ENCODE data around the gene CLSTN2. TPM values are rescaled to one million over a fixed set of nuclear protein-coding genes. Genes with fewer than 3 reads are reported as not detected.

Gene CLSTN2
- total and polyA plus RNA-seq, 9 donors, result 28.9 to 263 (median 134) TPM

DNA sequence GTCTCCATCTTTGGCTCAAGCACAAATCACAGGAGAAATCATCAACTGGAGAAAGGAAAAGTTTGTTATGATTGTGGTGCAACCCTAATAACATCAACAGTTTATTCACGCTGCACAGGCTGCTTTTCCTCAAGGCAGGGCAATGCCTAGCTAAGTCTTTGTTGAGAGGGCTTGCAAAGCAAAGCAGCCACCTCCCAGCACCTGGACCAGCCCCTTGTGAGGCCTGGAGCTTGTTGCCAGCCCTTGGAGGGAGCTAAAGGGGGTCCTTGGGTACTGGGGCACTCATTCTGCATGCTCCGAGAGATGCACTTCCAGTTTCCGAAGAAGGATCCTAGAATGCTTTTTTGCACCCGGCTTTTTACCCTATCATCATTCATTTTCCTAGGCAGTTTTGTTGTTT is 288.2 kb downstream of the CLSTN2 start:
- Histone ChIP-seq H3K27me3 (no peaks in the 10 kb centered on the region), H3K9me3 (peaks cover 0 to 8% of the 10 kb centered on the region in 2 donors), H3K36me3 (no peaks in the 10 kb centered on the region), H3K4me1 (ENCODE audit: insufficient read depth) (no peaks in the 10 kb centered on the region), H3K27ac (no peak overlapping the region), H3K4me3 (no peak overlapping the region)
- DNase-seq, result no peak
- no peak for TF ChIP-seq EP300 (IDR thresholded peaks at IDR 0.05)
- TF ChIP-seq, protein P1, sequence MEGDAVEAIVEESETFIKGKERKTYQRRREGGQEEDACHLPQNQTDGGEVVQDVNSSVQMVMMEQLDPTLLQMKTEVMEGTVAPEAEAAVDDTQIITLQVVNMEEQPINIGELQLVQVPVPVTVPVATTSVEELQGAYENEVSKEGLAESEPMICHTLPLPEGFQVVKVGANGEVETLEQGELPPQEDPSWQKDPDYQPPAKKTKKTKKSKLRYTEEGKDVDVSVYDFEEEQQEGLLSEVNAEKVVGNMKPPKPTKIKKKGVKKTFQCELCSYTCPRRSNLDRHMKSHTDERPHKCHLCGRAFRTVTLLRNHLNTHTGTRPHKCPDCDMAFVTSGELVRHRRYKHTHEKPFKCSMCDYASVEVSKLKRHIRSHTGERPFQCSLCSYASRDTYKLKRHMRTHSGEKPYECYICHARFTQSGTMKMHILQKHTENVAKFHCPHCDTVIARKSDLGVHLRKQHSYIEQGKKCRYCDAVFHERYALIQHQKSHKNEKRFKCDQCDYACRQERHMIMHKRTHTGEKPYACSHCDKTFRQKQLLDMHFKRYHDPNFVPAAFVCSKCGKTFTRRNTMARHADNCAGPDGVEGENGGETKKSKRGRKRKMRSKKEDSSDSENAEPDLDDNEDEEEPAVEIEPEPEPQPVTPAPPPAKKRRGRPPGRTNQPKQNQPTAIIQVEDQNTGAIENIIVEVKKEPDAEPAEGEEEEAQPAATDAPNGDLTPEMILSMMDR (IDR thresholded peaks at IDR 0.05), result no peak
- no peak for TF ChIP-seq POLR2A (IDR thresholded peaks at IDR 0.05)
- intact Hi-C loops (cut with DNase I), result no loop called here
- WGBS, 3 donors, result 88 to 94% (median 89%) methylated on average over 4 of the region's 4 CpGs

DNA sequence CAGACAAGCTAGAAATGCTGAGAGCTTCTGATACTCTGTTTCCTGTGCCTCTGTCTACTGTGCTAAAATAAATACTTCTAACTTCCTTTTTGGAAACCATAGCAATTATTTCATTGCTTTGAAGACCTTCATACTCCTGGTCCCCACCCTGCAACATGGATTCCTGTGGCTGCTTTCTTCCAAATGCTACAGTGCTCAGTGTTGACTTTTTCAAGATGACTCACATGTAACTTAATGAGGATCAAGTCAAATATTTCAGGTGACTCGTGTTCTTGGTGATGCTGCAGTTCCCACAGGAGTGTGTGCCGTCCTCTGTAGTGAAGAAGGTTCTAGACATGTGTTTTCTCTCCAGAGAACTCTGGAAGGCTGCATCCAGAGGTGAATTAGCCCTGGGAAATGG is 288.6 kb downstream of the CLSTN2 start:
- Histone ChIP-seq H3K4me1 (ENCODE audit: insufficient read depth) (no peaks in the 10 kb centered on the region), H3K27ac (no peak overlapping the region), H3K27me3 (no peaks in the 10 kb centered on the region), H3K9me3 (peaks cover 0 to 12% of the 10 kb centered on the region in 2 donors), H3K4me3 (no peak overlapping the region), H3K36me3 (no peaks in the 10 kb centered on the region)
- intact Hi-C loops (cut with DNase I), result no loop called here
- WGBS, 3 donors, result 68 to 75% (median 70%) methylated on average over 2 of the region's 2 CpGs
- DNase-seq, result no peak
- TF ChIP-seq POLR2A (IDR thresholded peaks at IDR 0.05) (no peak), EP300 (IDR thresholded peaks at IDR 0.05) (no peak)
- TF ChIP-seq, protein P1 (IDR thresholded peaks at IDR 0.05), result no peak

DNA sequence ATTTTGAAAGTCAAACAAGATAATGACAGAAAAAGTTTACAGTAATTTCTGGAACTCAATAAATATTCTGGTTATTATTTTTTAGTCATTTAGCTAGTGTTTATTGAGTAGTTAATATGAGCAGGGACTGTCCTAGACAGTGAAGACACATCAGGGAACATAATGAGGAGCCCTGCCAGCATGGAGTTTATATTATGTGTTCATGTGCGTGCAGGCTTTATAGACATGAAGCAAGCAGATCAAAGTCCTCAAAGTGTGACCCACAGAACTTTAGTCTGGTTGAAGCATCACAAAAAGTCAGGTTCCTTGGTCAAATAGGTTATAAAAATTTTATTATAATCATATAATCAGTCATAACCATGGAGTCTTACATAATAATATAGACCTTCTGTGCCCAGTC is 289.3 kb downstream of the CLSTN2 start:
- no peaks in the 10 kb centered on the region for H3K27me3 ChIP-seq
- H3K9me3 ChIP-seq, result peaks cover 0 to 12% of the 10 kb centered on the region in 2 donors
- no peaks in the 10 kb centered on the region for H3K36me3 ChIP-seq
- H3K27ac ChIP-seq, result no peak overlapping the region
- intact Hi-C loops (cut with DNase I), result no loop called here
- no peak overlapping the region for H3K4me3 ChIP-seq
- TF ChIP-seq EP300 (IDR thresholded peaks at IDR 0.05), result no peak
- TF ChIP-seq, protein P1 (IDR thresholded peaks at IDR 0.05), result no peak
- no peak for DNase-seq
- 85 to 94% (median 92%) methylated on average over 1 of the region's 1 CpG for WGBS, 3 donors
- no peaks in the 10 kb centered on the region for H3K4me1 ChIP-seq (ENCODE audit: insufficient read depth)

DNA sequence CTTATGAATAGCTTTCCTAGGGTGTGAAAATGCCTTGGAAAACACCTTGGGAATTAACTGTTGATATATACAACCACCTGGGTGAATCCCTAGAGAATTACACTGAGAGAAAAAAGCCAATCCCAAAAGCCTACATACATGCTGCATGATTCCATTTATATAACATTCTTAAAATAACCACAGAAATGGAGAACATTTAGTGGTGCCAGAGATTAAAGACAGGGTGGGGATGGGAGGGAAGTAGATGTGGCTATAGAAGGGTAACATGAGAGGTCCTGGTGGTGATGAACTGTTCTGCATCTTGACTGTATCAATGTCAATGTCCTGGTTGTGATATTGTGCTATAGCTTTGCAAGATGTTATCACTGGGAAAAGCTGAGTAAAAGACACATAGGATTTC is 291.0 kb downstream of the CLSTN2 start:
- Histone ChIP-seq H3K9me3 (peaks cover 0 to 12% of the 10 kb centered on the region in 2 donors), H3K27ac (no peak overlapping the region), H3K4me1 (ENCODE audit: insufficient read depth) (no peaks in the 10 kb centered on the region), H3K27me3 (no peaks in the 10 kb centered on the region), H3K4me3 (no peak overlapping the region), H3K36me3 (no peaks in the 10 kb centered on the region)
- TF ChIP-seq, protein P1 (IDR thresholded peaks at IDR 0.05), result no peak
- no peak for TF ChIP-seq POLR2A (IDR thresholded peaks at IDR 0.05)
- no peak for TF ChIP-seq EP300 (IDR thresholded peaks at IDR 0.05)
- no peak for DNase-seq
- intact Hi-C loops (cut with DNase I), result no loop called here

DNA sequence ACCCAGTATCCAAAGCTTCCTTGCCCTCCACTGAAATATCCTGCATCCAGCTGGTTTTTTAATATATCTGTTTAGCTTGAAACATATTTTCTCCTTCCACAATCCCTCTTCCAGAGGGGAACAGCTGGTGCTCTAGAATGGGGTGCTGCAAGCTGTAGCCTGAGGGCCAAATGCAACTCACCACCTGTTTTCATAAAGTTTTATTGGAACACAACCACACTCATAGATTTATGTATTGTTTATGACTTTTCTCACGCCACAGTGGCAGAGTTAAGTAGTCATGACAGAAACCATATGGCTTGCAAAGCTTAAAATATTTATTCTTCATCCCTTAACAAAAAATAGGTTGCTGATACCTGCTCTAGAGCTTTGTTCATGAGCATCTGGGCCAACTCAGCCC is 298.7 kb downstream of the CLSTN2 start:
- Histone ChIP-seq H3K27me3 (no peaks in the 10 kb centered on the region), H3K4me3 (no peak overlapping the region), H3K36me3 (no peaks in the 10 kb centered on the region), H3K9me3 (no peaks in the 10 kb centered on the region), H3K27ac (no peak overlapping the region), H3K4me1 (ENCODE audit: insufficient read depth) (peaks cover 7% of the 10 kb centered on the region)
- TF ChIP-seq, protein P1 (IDR thresholded peaks at IDR 0.05), result no peak
- TF ChIP-seq POLR2A (IDR thresholded peaks at IDR 0.05) (no peak), EP300 (IDR thresholded peaks at IDR 0.05) (no peak)
- intact Hi-C loops (cut with DNase I), result no loop called here
- no peak for DNase-seq
- 15 to 26% (median 23%) methylated on average over 1 of the region's 1 CpG for WGBS, 3 donors
